GM23338 (cell line): ENCODE measurements around the gene XPR1.

Source experiments
- CTCF ChIP-seq, 2 experiments: fragments of 200-600 bp in 1 of 2; sonication (generic) in 1 of 2; conservative IDR thresholded peaks; 2 replicates each; pipeline versions ENCODE4 v1.5.1 to v1.6.1; 2016 to 2017; ENCODE audit warnings: antibody characterized with exemption in 2 of 2, low read depth in 2 of 2, mild to moderate bottlenecking in 2 of 2, moderate library complexity in 1 of 2
- EZH2phosphoT487 ChIP-seq: fragments of 200-600 bp; sonication (generic); IDR thresholded peaks from one replicate; pipeline ENCODE4 v1.8.1; 2018; ENCODE audit warnings: antibody characterized with exemption; ENCODE audit not compliant: unreplicated experiment

GRCh38 chr1:180841415-180841814 lies 209.6 kb downstream of the XPR1 start:
- TF ChIP-seq CTCF (conservative IDR thresholded peaks at IDR 0.05; ENCODE audit: low read depth in 2 of 2) (no peak), EZH2phosphoT487 (no peak)
